NCI-H2171 (cell line): ENCODE measurements around the gene OR6B3.
"Not testable (repeated sequence)": the region's sequence is repeated elsewhere in the genome, so short reads cannot be mapped to it uniquely, and the experiment has no call there.

Experiments used
- DNase-seq: peaks from one replicate; lab custom pipeline; 2025; lab: John Stamatoyannopoulos, UW

Gene OR6B3

DNA sequence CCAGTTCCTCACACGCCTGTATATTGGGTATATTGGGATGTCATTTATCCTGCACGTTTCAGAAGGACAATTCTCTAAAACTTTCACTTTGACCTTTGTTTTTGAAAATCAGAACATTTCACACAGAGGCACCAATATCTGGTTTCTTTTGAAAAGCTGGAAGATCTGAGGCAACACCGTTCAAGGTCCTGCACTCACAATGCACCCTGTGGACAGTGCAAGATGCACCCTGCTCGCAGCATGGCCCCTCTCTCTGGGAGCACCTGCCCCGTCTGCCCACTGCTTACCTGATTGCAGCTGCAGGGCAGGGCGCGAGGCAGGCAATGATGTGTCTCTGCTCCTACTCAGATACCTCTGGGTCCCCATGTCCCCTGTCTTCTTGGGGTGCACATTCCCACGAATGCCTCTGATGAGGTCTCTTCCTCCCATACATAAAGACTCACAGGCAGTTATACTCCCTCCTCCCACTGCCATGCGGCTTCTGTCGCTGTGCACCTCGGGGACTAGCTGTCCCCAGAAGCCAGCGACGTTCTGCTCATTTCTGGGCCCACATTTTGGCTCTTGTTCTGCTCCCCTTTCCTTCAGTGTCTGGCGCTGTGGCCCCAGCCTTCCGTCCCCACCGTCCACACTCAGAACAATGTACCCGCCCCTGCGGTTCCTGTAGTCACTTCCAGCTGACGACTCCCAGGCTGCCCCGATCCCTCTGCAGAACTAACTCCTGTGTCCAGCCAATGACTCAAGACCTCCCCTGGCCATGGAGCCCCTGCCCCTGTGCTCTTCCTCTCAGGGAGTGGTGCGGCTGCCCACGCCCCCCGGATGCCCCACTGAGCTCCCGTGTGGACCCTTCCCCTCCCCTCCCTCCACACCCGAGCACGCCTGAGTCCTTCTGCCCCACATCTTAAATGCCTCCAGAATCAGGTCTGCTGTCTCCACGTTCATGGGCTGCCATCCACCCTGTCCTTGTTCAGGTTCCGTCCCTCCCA is at the start of gene OR6B3:
OR6B3 (minus strand) TSS at position 349 of the 983 bp plus-strand sequence.
- no peak for DNase-seq

DNA sequence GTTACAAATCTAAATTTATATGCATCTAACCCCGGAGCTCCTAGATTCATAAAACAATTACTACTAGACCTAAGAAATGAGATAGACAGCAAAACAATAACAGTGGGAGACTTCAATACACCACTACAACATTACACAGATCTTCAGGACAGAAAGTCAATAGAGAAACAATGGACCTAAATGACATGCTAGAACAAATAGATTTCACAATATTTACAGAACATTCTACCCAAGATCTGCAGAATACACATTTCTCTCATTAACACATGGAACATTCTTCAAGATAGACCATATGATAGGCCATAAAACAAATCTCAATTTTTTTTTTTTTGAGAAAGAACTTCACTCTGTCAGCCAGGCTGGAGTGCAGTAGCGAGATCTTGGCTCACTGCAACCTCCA is 45.0 kb upstream of the OR6B3 start:
- no peak for DNase-seq

DNA sequence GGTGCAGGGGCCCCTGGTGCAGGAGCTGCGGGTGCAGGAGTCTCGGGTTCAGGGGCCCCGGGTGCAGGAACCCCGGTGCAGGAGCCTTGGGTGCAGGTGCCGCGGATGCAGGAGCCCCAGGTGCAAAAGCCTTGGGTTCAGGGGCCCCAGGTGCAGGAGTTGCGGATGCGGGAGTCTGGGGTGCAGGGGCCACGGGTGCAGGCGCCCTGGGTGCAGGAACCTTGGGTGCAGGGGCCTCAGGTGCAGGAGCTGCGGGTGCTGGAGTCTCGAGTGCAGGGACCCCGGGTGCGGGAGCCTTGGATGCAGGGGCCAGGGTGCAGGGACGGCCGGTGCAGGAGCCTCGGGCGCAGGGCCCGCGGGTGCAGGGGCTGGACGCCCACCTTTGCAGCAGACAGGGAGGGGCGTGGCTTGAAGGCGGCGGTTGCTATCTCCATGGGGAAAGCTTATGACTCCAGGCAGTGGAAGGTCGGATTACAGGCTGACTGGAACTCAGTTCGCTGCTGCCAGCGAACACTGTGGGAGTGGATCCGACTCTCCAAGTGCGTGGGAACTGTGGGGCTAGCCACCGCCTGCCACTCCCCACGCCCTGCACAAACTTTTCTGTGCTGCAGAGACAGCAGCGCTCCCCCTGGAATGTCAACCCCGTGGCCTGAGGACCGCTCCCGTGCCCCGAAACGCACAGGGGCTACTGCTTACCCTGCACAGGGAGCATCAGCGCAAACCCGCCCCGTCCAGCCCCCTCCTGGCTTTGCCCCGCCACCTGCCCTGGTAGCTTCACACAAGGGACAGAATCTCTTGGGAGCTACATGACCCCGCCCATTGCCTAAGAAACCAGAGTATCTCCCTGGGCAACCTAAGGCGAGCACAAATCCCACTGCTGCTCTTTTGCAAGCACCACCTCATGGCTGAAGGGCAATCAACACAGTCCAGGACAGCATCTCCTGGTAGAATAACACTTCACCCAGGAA is 42.5 kb upstream of the OR6B3 start:
- DNase-seq = no peak

DNA sequence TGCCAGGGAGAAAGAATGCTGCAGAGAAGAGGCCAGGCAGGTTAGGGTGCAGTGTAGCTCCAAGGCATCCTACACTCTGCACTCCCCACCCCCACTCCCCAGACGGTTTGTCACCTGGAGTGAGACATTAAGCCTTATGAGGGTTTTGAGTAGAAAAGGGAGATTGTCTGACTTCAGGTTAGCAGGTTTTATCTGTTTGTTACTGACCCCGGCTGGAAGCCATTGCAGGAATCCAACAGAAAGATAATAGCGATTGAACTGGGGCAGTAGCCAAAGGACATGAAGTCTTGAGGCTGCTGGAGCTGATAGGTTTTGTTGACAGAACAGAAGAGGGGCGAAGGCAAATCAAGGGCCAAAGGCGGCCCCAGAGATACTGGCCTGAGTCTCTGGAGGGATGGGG is 36.0 kb upstream of the OR6B3 start:
- no peak for DNase-seq

DNA sequence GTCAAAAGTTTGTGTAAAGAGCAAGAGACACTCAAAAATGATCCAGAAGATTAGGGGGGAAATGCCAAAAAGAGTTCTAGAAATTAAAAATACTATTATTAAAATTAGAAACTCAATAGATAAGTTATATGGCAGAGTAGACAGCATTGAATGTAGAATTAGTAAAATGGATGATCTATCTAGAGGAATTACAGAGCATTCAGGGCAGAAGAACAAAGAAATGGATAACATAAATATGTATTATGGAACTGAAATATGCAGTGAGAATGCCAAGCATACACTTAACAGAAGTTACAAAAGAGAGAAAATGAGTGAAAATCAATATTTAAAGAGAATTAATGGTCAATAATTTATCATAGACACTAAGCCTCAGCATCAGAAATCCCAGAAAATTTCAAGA is 33.2 kb upstream of the OR6B3 start:
- no peak for DNase-seq

DNA sequence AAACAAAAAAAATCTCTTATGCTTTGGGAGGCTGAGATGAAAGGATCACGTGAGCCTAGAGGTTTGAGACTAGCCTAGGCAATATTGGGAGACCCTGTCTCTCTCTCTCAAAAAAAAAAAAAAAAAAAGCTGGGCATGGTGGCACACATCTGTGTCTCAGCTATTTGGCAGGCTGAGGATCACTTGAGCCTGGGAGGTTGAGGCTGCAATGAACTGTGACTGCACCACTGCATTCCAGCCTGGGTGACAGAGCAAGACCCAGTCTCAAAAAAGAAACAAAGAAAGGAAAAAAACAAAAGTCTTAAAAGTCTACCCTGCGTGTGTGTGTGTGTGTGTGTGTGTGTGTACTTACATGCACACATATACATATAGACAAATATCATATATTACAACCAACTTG is 25.3 kb upstream of the OR6B3 start:
- no peak for DNase-seq

DNA sequence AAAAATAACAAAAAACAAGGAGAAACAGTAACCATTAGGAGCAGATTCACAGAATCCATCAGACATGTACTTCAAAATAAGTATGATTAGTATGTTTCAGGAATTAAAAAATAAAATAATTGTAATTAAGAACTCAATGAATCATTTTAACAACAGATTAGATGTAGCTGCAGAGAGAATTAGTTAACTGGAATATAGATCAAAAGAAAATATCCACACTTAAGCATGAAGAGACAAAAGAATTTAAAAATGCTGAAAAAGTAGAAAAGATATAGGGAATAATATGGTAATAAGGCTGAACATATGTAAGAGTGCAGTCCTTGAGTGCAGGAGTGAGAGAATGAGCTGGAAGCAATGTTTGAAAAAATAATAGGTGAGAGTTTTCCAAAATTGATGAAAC is 24.1 kb upstream of the OR6B3 start:
- no peak for DNase-seq

DNA sequence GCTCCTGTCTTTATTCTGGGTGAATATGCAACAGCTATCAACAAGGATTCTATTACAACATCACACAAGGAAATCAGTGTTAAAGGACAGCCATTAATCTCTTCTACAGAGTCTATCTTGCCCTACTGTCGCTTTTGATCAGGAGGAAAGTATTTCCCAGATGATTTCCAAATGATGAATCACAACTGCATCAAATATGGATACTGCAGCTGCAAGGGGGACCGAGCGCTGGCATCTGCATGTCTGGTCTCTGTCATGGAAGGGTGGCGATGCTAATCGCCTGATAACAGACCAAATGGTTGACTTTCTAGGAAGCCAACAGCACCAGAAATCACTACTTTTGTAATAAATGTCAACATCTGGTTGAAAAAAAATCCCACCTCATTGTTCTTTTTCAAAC is 21.2 kb upstream of the OR6B3 start:
- DNase-seq = no peak

DNA sequence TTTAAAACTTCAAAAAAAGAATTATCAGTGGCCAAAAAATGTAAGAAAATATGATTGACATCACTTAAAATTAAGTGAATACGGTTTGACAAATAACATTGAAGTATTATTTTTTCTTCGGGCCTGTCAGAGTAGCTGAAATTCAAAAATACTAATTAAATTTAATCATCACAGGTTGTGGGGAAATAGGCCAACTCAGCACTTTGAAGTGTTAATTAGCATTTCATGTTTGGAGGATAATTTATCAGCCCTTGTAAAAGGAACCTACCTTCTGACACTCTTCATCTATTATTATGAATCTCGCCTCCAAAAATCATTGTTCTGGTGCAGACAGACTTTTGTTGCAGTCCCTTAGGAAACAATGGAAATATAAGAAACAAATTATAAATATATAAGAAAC is 17.6 kb upstream of the OR6B3 start:
- DNase-seq = no peak

DNA sequence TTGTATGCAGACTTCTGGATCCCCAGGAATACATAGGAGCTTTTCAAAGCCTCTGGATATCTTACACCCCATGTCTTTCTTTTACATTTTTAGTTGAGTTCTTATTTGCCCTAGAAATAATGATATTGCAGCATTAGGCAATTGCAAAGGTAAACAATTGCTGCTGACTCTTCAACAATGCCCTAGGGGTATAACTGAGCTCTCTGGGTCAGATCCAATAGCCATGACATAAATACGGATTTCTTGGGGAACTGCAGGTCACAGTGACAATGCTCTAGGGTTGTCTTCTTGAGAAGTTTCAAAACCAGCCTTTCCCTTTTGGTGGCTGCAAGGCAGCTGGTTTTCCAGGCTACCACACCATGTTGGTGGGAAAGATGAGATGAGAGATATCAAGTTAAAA is 16.5 kb upstream of the OR6B3 start:
- DNase-seq = no peak

DNA sequence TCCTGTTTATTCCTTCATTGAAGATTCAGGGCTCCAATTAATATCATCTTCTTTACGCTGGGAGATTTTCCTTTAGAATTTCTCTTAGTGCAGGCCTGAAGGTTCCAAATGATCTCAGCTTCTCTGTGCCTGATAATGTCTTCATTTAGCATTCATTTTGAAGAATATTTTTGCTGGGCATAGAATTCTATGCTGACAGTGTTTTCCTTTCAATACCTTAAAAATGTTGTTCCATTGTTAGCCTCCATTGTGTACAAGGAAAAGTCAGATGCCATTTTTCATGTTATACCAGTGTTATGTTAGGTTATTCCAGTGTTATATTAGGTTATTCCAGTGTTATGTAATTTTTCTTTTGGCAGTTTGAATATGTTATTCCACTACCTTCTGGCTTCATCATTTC is 14.9 kb upstream of the OR6B3 start:
- no peak for DNase-seq

DNA sequence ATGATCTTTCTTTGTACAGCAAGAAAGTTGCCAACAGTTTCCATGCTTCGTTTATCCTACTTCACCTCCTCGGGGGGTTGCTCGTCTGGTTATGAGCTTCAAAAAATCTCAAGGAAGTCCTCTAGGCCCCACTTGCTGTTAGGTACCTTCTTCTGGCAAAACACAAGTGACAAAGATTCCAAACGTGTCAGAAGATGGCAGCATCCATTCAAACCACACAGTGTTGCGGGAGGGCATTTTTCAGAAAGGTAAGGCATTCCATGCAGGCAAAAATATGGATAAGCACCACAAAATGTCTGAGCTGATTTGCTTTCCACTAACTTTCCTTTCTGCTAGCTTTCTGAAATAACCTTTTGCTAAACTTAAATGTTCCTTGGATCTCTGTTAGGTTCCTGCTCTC is 13.2 kb upstream of the OR6B3 start:
- DNase-seq = no peak

DNA sequence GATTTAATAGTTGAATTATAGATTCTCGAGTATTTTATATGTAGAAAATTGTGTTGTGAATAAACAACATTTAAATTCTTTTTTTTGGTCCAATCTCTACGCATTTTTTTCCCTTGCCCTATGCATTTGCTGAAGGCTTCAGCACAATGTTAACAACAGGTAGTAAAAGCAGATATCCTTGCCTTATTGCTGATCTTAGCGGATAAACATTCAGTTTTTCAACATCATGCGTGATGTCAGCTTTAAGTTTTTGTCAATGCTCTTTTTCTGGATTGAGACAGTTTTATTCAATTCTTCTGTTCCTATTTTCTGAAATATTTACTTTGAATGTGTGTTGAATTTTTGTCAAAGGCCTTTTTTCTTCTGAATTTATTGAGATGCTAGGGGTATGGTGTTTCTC is 11.6 kb upstream of the OR6B3 start:
- DNase-seq = no peak

DNA sequence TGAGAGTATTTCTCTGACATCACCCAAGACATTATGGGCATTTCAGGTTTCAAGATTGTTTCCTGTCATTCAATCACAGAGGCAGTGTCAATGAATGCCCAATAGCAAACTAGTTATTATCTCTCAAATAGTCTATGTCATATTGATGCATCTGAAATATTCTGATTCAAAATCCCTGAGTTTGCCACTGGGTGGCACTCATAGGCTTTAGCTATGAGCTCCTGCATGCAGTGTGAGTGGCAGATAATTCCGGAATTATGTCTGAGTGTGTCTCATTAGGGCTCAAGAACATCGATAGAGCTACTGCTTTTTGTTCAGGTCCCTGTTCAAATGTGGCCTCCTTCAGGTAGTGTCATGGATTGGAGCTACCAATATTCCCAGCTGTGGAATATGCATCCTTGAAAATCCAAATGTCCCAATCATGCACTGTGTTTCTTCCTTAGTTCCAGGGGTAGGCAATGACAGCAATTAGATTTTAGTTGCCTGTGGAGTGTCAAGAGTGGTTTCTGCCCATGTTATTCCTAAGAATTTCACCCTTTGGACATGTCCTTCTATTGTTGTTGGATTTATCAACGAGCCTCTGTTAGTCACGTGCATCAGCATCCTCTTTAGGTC is 7.8 kb upstream of the OR6B3 start:
- DNase-seq = no peak

DNA sequence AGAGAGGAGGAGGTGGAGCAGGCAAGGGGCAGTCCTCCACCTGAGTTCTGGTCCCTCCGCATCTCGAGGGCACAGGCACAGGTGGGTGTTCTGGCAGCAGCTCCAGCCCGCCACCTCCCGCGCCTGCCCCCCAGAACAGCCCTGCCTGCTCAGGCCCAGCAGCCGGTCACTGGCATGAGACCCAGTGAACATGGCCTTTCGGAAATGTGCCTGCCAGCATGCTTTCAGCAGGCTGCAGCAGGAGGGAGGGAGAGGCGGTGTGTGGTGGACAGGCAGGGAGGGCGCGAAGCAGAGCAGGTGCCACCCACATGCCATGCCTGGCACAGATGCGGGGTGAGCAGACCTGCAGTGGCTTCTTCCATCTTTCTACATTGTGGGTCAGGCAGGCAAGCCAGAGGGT is 3.4 kb upstream of the OR6B3 start:
- no peak for DNase-seq

DNA sequence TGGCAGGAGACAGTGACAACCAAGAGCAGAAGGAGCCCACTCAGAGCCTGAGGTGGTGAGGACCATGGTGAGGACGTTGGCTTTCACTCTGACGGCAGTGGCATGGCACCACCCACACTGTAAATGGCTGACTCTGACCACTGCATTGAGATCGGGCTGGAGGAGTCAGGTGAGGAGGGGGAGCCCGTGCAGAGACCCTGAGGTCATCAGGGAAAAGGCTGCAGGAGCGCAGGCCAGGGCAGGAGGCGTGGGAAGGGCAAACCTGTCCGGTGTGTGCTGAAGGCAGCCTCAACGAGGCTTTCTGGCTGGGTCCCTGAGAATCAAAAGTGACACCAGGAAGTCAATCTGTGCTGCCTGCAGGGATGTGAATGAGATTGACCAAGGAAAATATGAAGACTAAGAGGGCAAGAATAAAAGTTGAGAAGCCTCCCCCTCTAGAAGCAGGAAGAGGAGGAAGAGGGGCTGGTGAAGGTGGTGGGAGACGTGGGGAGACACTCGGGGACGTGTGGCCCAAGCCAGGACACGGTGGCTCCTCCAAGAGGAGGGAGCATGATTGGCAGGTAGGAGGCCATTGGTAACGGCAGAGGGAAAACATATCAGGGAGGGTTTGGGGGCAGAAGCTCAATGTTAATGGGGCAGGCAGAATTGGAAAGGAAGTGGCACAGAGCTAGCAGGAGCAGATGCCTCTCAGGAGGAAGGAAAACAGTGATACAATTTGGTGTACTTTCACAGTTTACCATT is 2.0 kb upstream of the OR6B3 start:
- no peak for DNase-seq

DNA sequence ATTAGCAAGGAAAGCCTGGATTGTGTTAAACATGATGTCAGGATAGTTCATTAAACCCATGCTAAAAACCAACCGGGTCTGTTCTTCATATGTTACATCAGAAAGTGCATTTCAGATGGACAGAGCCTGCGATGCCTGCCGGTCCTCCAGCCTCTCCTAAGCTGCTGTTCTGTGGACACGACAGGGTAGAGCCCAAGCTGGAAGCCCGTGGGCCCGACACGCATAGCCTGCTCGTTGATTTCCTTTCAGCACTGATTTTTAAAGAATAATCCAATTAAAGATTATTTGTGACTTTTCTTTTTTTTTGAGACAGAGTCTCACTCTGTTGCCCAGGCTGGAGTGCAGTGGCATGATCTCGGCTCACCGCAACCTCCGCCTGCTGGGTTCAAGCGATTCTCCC is 797 bp downstream of the OR6B3 start:
- DNase-seq = no peak

DNA sequence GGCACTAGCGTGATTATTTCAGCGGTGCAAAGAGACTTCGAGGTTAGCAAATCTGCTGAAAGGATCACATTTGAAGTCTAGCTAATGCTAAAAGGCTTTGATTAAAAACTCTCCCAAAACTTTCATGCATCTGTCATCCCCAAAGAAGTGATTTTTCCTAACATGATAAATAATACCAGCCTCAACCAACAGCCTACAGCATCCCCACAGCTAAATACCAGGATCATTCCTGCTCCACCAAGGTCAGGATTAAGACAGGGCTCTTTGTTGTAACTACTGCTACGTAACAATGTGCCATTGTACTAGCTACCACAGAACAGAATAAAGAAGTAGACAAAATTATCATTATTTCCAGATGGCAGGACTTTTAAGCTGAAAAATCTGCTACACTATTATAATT is 1.6 kb downstream of the OR6B3 start:
- no peak for DNase-seq

DNA sequence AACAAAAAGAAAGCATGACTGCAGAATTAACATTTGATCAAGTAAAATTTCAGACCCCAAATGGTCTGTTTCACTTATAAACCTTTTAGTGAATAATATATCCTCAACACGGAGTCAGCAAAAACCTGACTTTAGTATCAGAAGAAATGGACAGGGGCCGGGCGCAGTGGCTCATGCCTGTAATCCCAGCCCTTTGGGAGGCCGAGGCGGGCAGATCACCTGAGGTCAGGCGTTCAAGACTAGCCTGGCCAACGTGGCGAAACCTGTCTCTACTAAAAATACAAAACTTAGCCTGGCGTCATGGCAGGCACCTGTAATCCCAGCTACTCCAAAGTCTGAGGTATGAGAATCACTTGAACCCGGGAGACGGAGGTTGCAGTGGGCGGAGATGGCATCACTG is 3.0 kb downstream of the OR6B3 start:
- DNase-seq = no peak

DNA sequence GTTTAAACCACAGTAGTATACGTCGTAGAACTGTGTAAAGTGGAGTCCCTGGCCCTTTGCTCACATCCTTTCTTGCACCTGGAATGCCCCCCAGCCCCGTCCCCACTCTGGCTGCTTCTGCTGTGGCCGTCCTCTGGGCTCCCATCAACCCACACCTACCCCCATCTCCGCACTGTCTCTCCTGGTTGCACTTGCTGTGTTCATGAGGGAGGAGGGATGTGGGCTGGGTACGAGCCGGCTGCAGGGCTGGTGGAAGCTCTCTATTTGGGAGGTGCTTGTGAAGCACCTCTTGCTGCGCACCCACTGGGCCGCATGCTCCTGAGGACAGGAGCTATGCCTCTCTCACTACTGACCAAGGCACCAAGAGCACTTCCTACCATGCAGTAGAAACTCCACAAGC is 5.1 kb downstream of the OR6B3 start:
- no peak for DNase-seq

DNA sequence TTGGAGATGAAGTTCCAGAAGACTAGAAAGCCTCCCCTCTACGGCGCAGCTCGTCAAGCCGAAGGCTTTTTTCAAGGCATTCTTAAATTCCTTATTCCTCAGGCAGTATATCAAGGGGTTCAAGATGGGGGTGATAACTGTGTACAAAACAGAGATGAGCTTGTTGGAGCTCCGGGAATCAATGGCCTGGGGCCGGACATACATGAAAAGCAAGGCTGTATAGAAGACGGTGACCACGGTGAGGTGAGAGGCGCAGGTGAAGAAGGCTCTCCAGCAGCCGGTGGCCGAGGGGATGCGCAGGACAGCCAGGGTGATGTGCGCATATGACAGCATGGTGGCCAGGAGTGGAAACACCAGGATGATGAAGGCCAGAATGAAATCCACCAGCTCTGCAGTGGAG is 8.2 kb downstream of the OR6B3 start:
- no peak for DNase-seq

DNA sequence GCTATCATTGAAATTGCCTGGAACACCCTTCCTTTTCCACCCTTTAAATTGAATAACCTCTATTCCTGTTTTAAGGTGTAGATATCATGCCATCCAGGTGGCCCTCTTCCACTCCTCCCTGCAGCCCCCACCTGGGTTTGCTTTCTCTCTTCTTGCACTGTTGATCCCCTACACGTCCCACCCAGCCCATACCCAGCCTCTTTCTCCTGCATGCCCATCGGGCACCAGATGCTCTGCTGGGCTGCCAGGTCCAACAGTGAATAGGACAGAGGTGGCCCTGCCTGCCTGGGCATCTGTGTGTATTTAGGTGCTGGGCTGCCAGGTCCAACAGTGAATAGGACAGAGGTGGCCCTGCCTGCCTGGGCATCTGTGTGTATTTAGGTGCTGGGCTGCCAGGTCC is 9.2 kb downstream of the OR6B3 start:
- DNase-seq = not testable (repeated sequence)
